HEK293 (cell line): ENCODE results near the gene CDC42SE2.

Experiments
- MZF1 ChIP-seq: fragments of 450-650 bp; formaldehyde crosslinking; IDR thresholded peaks from 2 replicates; pipeline ENCODE4 v1.5.1; 2017; ENCODE audit warnings: missing biosample characterization, missing genetic modification characterization, borderline replicate concordance
- SALL2 ChIP-seq: fragments of 450-650 bp; formaldehyde crosslinking; IDR thresholded peaks from 2 replicates; pipeline ENCODE4 v1.5.0; 2017; ENCODE audit warnings: missing biosample characterization, mild to moderate bottlenecking, missing genetic modification characterization, borderline replicate concordance
- ZBTB8A ChIP-seq: fragments of 450-650 bp; formaldehyde crosslinking; IDR thresholded peaks from 2 replicates; pipeline ENCODE4 v1.5.1; 2016; ENCODE audit warnings: missing biosample characterization, missing genetic modification characterization
- ZNF121 ChIP-seq: fragments of 450-650 bp; formaldehyde crosslinking; IDR thresholded peaks from 2 replicates; pipeline ENCODE4 v1.5.1; 2016; ENCODE audit warnings: missing biosample characterization, missing genetic modification characterization
- ZNF600 ChIP-seq: fragments of 450-650 bp; formaldehyde crosslinking; IDR thresholded peaks from 2 replicates; pipeline ENCODE4 v1.5.1; 2016; ENCODE audit warnings: missing biosample characterization, missing genetic modification characterization
- ZNF768 ChIP-seq: fragments of 450-650 bp; formaldehyde crosslinking; IDR thresholded peaks from 2 replicates; pipeline ENCODE4 v1.5.1; 2018; ENCODE audit warnings: missing biosample characterization, mild to moderate bottlenecking, missing genetic modification characterization
- ZNF776 ChIP-seq: fragments of 450-650 bp; formaldehyde crosslinking; IDR thresholded peaks from 2 replicates; pipeline ENCODE4 v1.5.0; 2017; ENCODE audit warnings: missing biosample characterization, missing genetic modification characterization, borderline replicate concordance
- ZNF792 ChIP-seq: fragments of 450-650 bp; formaldehyde crosslinking; IDR thresholded peaks from 2 replicates; pipeline ENCODE4 v1.5.1; 2016; ENCODE audit warnings: missing biosample characterization, missing genetic modification characterization
- TF ChIP-seq, protein P1 (sequence below): fragments of 450-650 bp; formaldehyde crosslinking; IDR thresholded peaks from 2 replicates; pipeline ENCODE4 v1.5.1; 2016; ENCODE audit warnings: missing biosample characterization, missing genetic modification characterization
- TF ChIP-seq, protein P2 (sequence below): fragments of 450-650 bp; formaldehyde crosslinking; IDR thresholded peaks from 2 replicates; pipeline ENCODE4 v1.5.1; 2016; ENCODE audit warnings: missing biosample characterization, missing genetic modification characterization
- TF ChIP-seq, protein P3 (sequence below): fragments of 450-650 bp; IDR thresholded peaks from 2 replicates; pipeline ENCODE4 v1.5.1; 2018; ENCODE audit warnings: missing biosample characterization, mild to moderate bottlenecking, missing genetic modification characterization

DNA sequence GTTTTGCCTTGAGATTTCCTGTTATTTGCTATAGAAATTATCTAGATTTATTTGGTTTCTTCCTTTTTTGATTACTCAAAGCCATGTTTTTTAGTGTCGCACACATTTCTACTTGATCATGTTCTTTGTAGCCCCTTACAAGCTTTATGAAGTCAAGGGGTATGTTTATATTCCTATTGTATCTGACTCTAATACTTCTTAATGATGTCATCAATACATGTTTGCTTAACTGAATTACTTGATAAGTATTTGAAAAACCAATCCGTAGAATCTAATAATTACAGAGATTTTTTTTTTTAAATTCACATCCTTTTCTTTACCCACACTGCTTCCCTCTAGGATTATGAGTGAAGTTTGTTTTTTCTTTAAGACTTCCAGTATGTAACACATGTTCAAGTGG, 53.0 kb downstream of the CDC42SE2 start:
- TF ChIP-seq ZNF121 = no peak
- TF ChIP-seq, protein P1, sequence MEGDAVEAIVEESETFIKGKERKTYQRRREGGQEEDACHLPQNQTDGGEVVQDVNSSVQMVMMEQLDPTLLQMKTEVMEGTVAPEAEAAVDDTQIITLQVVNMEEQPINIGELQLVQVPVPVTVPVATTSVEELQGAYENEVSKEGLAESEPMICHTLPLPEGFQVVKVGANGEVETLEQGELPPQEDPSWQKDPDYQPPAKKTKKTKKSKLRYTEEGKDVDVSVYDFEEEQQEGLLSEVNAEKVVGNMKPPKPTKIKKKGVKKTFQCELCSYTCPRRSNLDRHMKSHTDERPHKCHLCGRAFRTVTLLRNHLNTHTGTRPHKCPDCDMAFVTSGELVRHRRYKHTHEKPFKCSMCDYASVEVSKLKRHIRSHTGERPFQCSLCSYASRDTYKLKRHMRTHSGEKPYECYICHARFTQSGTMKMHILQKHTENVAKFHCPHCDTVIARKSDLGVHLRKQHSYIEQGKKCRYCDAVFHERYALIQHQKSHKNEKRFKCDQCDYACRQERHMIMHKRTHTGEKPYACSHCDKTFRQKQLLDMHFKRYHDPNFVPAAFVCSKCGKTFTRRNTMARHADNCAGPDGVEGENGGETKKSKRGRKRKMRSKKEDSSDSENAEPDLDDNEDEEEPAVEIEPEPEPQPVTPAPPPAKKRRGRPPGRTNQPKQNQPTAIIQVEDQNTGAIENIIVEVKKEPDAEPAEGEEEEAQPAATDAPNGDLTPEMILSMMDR (tag by site-specific recombination) = no peak
- no peak for TF ChIP-seq SALL2
- no peak for TF ChIP-seq ZNF768 (tag by site-specific recombination)
- no peak for TF ChIP-seq ZNF600 (tag by site-specific recombination)
- TF ChIP-seq, protein P2, sequence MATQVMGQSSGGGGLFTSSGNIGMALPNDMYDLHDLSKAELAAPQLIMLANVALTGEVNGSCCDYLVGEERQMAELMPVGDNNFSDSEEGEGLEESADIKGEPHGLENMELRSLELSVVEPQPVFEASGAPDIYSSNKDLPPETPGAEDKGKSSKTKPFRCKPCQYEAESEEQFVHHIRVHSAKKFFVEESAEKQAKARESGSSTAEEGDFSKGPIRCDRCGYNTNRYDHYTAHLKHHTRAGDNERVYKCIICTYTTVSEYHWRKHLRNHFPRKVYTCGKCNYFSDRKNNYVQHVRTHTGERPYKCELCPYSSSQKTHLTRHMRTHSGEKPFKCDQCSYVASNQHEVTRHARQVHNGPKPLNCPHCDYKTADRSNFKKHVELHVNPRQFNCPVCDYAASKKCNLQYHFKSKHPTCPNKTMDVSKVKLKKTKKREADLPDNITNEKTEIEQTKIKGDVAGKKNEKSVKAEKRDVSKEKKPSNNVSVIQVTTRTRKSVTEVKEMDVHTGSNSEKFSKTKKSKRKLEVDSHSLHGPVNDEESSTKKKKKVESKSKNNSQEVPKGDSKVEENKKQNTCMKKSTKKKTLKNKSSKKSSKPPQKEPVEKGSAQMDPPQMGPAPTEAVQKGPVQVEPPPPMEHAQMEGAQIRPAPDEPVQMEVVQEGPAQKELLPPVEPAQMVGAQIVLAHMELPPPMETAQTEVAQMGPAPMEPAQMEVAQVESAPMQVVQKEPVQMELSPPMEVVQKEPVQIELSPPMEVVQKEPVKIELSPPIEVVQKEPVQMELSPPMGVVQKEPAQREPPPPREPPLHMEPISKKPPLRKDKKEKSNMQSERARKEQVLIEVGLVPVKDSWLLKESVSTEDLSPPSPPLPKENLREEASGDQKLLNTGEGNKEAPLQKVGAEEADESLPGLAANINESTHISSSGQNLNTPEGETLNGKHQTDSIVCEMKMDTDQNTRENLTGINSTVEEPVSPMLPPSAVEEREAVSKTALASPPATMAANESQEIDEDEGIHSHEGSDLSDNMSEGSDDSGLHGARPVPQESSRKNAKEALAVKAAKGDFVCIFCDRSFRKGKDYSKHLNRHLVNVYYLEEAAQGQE (tag by site-specific recombination) = no peak
- TF ChIP-seq ZNF792 (tag by site-specific recombination) = no peak
- TF ChIP-seq MZF1 = no peak
- TF ChIP-seq, protein P3, sequence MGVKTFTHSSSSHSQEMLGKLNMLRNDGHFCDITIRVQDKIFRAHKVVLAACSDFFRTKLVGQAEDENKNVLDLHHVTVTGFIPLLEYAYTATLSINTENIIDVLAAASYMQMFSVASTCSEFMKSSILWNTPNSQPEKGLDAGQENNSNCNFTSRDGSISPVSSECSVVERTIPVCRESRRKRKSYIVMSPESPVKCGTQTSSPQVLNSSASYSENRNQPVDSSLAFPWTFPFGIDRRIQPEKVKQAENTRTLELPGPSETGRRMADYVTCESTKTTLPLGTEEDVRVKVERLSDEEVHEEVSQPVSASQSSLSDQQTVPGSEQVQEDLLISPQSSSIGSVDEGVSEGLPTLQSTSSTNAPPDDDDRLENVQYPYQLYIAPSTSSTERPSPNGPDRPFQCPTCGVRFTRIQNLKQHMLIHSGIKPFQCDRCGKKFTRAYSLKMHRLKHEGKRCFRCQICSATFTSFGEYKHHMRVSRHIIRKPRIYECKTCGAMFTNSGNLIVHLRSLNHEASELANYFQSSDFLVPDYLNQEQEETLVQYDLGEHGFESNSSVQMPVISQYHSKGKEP (tag by site-specific recombination) = no peak
- no peak for TF ChIP-seq ZNF776
- no peak for TF ChIP-seq ZBTB8A
